H1 (cell line): ENCODE results near the gene CD79A. TPM values are rescaled to one million over a fixed set of nuclear protein-coding genes. Genes with fewer than 3 reads are reported as not detected.
A peak's percentile ranks its signal among the peaks of the same experiment; 100 is the strongest.

Experiments
- CTCF ChIA-PET: fragments of 300-600 bp; sonication (Branson Sonifier 250); formaldehyde crosslinking; loops from one replicate; lab custom pipeline; 2021; ENCODE audit not compliant: partially characterized antibody; lab: Charles Lee
- POLR2A ChIA-PET: fragments of 300-600 bp; sonication (Branson Sonifier 250); formaldehyde crosslinking; loops from one replicate; lab custom pipeline; 2021; ENCODE audit warnings: inconsistent platforms; ENCODE audit not compliant: partially characterized antibody; lab: Charles Lee
- DNase-seq, 2 experiments: peaks; one replicate each; pipeline versions ENCODE4 v3.0.0 to v3.0.0-alpha.2; 2010 to 2022; ENCODE audit warnings: low spot score in 2 of 2, low read depth in 1 of 2, mixed read lengths in 1 of 2
- FAIRE-seq: peaks from 2 replicates; lab custom pipeline; 2011; peaks lifted over from hg19 to GRCh38; lab: Jason Lieb, UNC
- H2AFZ ChIP-seq: 2 replicates; pipeline ENCODE4 v1.8.1; 2012; ENCODE audit warnings: low read length, inconsistent platforms
- H2AK5ac ChIP-seq: 2 replicates; pipeline ENCODE4 v1.6.1; 2013; ENCODE audit warnings: low read depth, low read length
- H2BK120ac ChIP-seq: replicated peaks from 2 replicates; pipeline ENCODE3; 2013; ENCODE audit warnings: low read depth, low read length, inconsistent platforms
- H2BK12ac ChIP-seq: 2 replicates; pipeline ENCODE4 v1.6.1; 2013; ENCODE audit warnings: low read depth, low read length
- H2BK15ac ChIP-seq: 2 replicates; pipeline ENCODE4 v1.6.1; 2013; ENCODE audit warnings: low read length
- H2BK20ac ChIP-seq: 2 replicates; pipeline ENCODE4 v1.6.1; 2013; ENCODE audit warnings: low read length
- H2BK5ac ChIP-seq: 2 replicates; pipeline ENCODE4 v1.6.1; 2013; ENCODE audit warnings: low read depth, low read length
- H3K14ac ChIP-seq: 2 replicates; pipeline ENCODE4 v1.6.1; 2013; ENCODE audit warnings: inconsistent platforms; ENCODE audit not compliant: insufficient read length
- H3K18ac ChIP-seq: 2 replicates; pipeline ENCODE4 v1.6.1; 2013; ENCODE audit warnings: low read length; ENCODE audit errors: extremely low read depth
- H3K23ac ChIP-seq: 2 replicates; pipeline ENCODE4 v1.6.1; 2013; ENCODE audit warnings: inconsistent platforms; ENCODE audit not compliant: insufficient read length
- H3K23me2 ChIP-seq: 2 replicates; pipeline ENCODE4 v1.6.1; 2013; ENCODE audit warnings: low read depth, low read length
- H3K27ac ChIP-seq: 2 replicates; pipeline ENCODE4 v1.6.1; 2011; ENCODE audit warnings: low read depth, low read length, inconsistent platforms
- H3K27me3 ChIP-seq, 4 experiments: replicated peaks in 1 of 4; 1 replicate in 1 of 4; 2 replicates in 3 of 4; pipeline versions ENCODE4 v1.6.1 to v1.8.1; 2011 to 2013; ENCODE audit warnings: low read length in 3 of 4, mild to moderate bottlenecking in 3 of 4, inconsistent platforms in 2 of 4, mixed read lengths in 2 of 4, moderate library complexity in 1 of 4; ENCODE audit not compliant: control insufficient read depth in 3 of 4, insufficient read depth in 3 of 4; ENCODE audit errors: extremely low read depth in 1 of 4
- H3K36me3 ChIP-seq, 4 experiments: 2 replicates each; pipeline versions ENCODE4 v1.6.1 to v1.8.1; 2011 to 2013; ENCODE audit warnings: mild to moderate bottlenecking in 4 of 4, low read length in 3 of 4, moderate library complexity in 2 of 4, control low read depth in 1 of 4, inconsistent platforms in 1 of 4; ENCODE audit not compliant: insufficient read depth in 4 of 4, control insufficient read depth in 2 of 4
- H3K4ac ChIP-seq: replicated peaks from 2 replicates; pipeline ENCODE3; 2013; ENCODE audit warnings: low read length, low read depth, mixed read lengths, inconsistent platforms; ENCODE audit not compliant: insufficient read length
- H3K4me1 ChIP-seq, 4 experiments: replicated peaks in 1 of 4; 1 replicate in 1 of 4; 2 replicates in 3 of 4; pipeline versions ENCODE4 v1.6.1 to v1.8.1; 2011 to 2013; ENCODE audit warnings: low read length in 3 of 4, inconsistent platforms in 2 of 4, mixed read lengths in 1 of 4; ENCODE audit not compliant: insufficient read depth in 4 of 4, control insufficient read depth in 3 of 4
- H3K4me2 ChIP-seq, 2 experiments: 2 replicates each; pipeline versions ENCODE4 v1.6.1 to v1.8.1; 2011 to 2013; ENCODE audit warnings: low read depth in 2 of 2, low read length in 2 of 2, control low read depth in 1 of 2, inconsistent platforms in 1 of 2, mild to moderate bottlenecking in 1 of 2; ENCODE audit not compliant: insufficient read depth in 1 of 2
- H3K4me3 ChIP-seq, 4 experiments: fragments of 200-600, 300-600 bp in 1 of 4; sonication (generic), shearing (Covaris generic), sonication (Bioruptor Twin) in 1 of 4; 2 replicates each; pipeline versions ENCODE4 v1.5.1 to v1.8.1; 2011 to 2016; ENCODE audit warnings: low read length in 4 of 4, low read depth in 3 of 4, control low read depth in 2 of 4, inconsistent platforms in 2 of 4, mild to moderate bottlenecking in 2 of 4, mixed read lengths in 1 of 4, moderate library complexity in 1 of 4; ENCODE audit not compliant: insufficient read depth in 2 of 4; ENCODE audit errors: extremely low read depth in 1 of 4
- H3K56ac ChIP-seq: replicated peaks from 2 replicates; pipeline ENCODE3; 2013; ENCODE audit warnings: low read depth, mild to moderate bottlenecking, mixed read lengths, low read length, inconsistent platforms; ENCODE audit not compliant: insufficient read length
- H3K79me1 ChIP-seq: 2 replicates; pipeline ENCODE4 v1.6.1; 2013; ENCODE audit warnings: low read depth, low read length, control low read depth
- H3K79me2 ChIP-seq, 2 experiments: 2 replicates each; pipeline versions ENCODE4 v1.6.1 to v1.8.1; 2012 to 2013; ENCODE audit warnings: low read length in 2 of 2, mild to moderate bottlenecking in 2 of 2, inconsistent platforms in 1 of 2; ENCODE audit not compliant: insufficient read depth in 2 of 2, control insufficient read depth in 1 of 2
- H3K9ac ChIP-seq, 4 experiments: replicated peaks in 1 of 4; 1 replicate in 1 of 4; 2 replicates in 3 of 4; pipeline versions ENCODE4 v1.6.1 to v1.8.1; 2011 to 2013; ENCODE audit warnings: low read depth in 3 of 4, low read length in 3 of 4, control low read depth in 2 of 4, mild to moderate bottlenecking in 2 of 4, moderate library complexity in 2 of 4, inconsistent platforms in 1 of 4; ENCODE audit errors: extremely low read depth in 1 of 4
- H3K9me3 ChIP-seq, 2 experiments: 2 replicates each; pipeline versions ENCODE4 v1.6.1 to v1.8.1; 2012 to 2013; ENCODE audit warnings: mild to moderate bottlenecking in 2 of 2, moderate library complexity in 2 of 2, control low read depth in 1 of 2, inconsistent platforms in 1 of 2, low read depth in 1 of 2, low read length in 1 of 2, mixed read lengths in 1 of 2; ENCODE audit not compliant: insufficient read depth in 2 of 2
- H4K20me1 ChIP-seq, 2 experiments: replicated peaks in 1 of 2; 2 replicates each; pipeline versions ENCODE3 to v1.8.1; 2011 to 2013; ENCODE audit warnings: inconsistent platforms in 2 of 2, low read length in 2 of 2, mild to moderate bottlenecking in 1 of 2; ENCODE audit not compliant: insufficient read depth in 2 of 2, control insufficient read depth in 1 of 2
- H4K5ac ChIP-seq: 2 replicates; pipeline ENCODE4 v1.6.1; 2013; ENCODE audit warnings: low read length, low read depth, mixed read lengths, inconsistent platforms; ENCODE audit not compliant: insufficient read length
- H4K8ac ChIP-seq: 2 replicates; pipeline ENCODE4 v1.8.0; 2013; ENCODE audit warnings: mild to moderate bottlenecking, moderate library complexity, low read length, inconsistent platforms; ENCODE audit not compliant: insufficient read depth; ENCODE audit errors: extremely low read depth
- H4K91ac ChIP-seq: replicated peaks from 2 replicates; pipeline ENCODE3; 2013; ENCODE audit warnings: low read length, mixed read lengths, inconsistent platforms; ENCODE audit not compliant: insufficient read length
- ASH2L ChIP-seq: fragments of 200-600, 300-600 bp; sonication (generic); IDR thresholded peaks from one replicate; pipeline ENCODE4 v1.7.1; 2017; ENCODE audit warnings: low read length
- HDAC2 ChIP-seq, 2 experiments: fragments of 300-600 bp in 1 of 2; sonication (generic) in 1 of 2; IDR thresholded peaks; 2 replicates each; pipeline ENCODE4 v1.6.1; 2011 to 2012; ENCODE audit warnings: low read depth in 2 of 2, low read length in 2 of 2, mild to moderate bottlenecking in 2 of 2, moderate library complexity in 2 of 2, borderline replicate concordance in 1 of 2, inconsistent platforms in 1 of 2
- HDAC6 ChIP-seq: IDR thresholded peaks from one replicate; pipeline ENCODE4 v1.7.1; 2012; ENCODE audit warnings: low read depth, mild to moderate bottlenecking, inconsistent platforms, low read length, moderate library complexity
- POU5F1 ChIP-seq: IDR thresholded peaks from 2 replicates; pipeline ENCODE4 v1.6.1; 2011; ENCODE audit warnings: low read depth, mild to moderate bottlenecking, low read length, moderate library complexity
- RAD21 ChIP-seq, 2 experiments: IDR thresholded peaks in 1 of 2; conservative IDR thresholded peaks in 1 of 2; 2 replicates each; pipeline ENCODE4 v1.6.1; 2011; ENCODE audit warnings: low read depth in 2 of 2, low read length in 2 of 2, improper control_type of control experiment in 1 of 2, inconsistent platforms in 1 of 2, mild to moderate bottlenecking in 1 of 2, moderate library complexity in 1 of 2
- RBBP5 ChIP-seq: IDR thresholded peaks from 2 replicates; pipeline ENCODE4 v1.7.1; 2012; ENCODE audit warnings: low read depth, mild to moderate bottlenecking, inconsistent platforms, low read length, moderate library complexity, borderline replicate concordance
- RNF2 ChIP-seq: fragments of 200-900, 300-1000 bp; sonication (generic); IDR thresholded peaks from 2 replicates; pipeline ENCODE4 v1.7.1; 2016; ENCODE audit warnings: borderline replicate concordance, low read depth, mild to moderate bottlenecking, antibody characterized with exemption, low read length; ENCODE audit not compliant: poor library complexity, severe bottlenecking; ENCODE audit errors: missing control alignments
- SAP30 ChIP-seq: fragments of 300-600 bp; sonication (generic); IDR thresholded peaks from 2 replicates; pipeline ENCODE4 v1.7.1; 2012; ENCODE audit warnings: low read length, moderate library complexity, mild to moderate bottlenecking, inconsistent platforms; ENCODE audit not compliant: insufficient read depth, insufficient replicate concordance
- SIRT6 ChIP-seq: IDR thresholded peaks from one replicate; pipeline ENCODE4 v1.7.1; 2012; ENCODE audit warnings: low read length, inconsistent platforms
- SP2 ChIP-seq: IDR thresholded peaks from 2 replicates; pipeline ENCODE4 v1.6.1; 2012; ENCODE audit warnings: mild to moderate bottlenecking, low read length, inconsistent platforms
- TCF12 ChIP-seq: IDR thresholded peaks from 2 replicates; pipeline ENCODE4 v1.6.1; 2011; ENCODE audit warnings: low read depth, mild to moderate bottlenecking, low read length
- TEAD4 ChIP-seq: IDR thresholded peaks from 2 replicates; pipeline ENCODE4 v1.6.1; 2012; ENCODE audit warnings: low read depth, low read length, inconsistent platforms, mixed read lengths
- WGBS, 2 experiments: shearing (Covaris generic) in 1 of 2; methylation state at CpG; one replicate each; pipeline versions ENCODE4 v1.1.6 to v1.1.7; 2013 to 2015; ENCODE audit warnings: low lambda C conversion rate in 2 of 2, mixed read lengths in 2 of 2, inconsistent platforms in 1 of 2, low coverage in 1 of 2, missing lambda C conversion rate in 1 of 2; ENCODE audit not compliant: insufficient replicate concordance in 2 of 2, insufficient coverage in 1 of 2, insufficient read length in 1 of 2; ENCODE audit errors: extremely low coverage in 1 of 2, missing lambda C conversion rate in 1 of 2; 5-methylcytosine and 5-hydroxymethylcytosine counted together
- polyA plus RNA-seq, 7 experiments: library from polyadenylated mRNA; depleted of rRNA in 3 of 7; stranded (reverse) in 5 of 7; unstranded in 2 of 7; fragments of >200 nt in 5 of 7; fragments of 200-250 nt in 2 of 7; gene quantifications; 1 replicate in 5 of 7; 2 replicates in 1 of 7; 4 replicates in 1 of 7; pipeline versions ENCODE4 v1.2.1 to v1.2.3, GENCODE V29; 2011 to 2013; ENCODE audit warnings: missing spikeins in 2 of 7, mixed read lengths in 2 of 7
- total RNA-seq: library from RNA; stranded (reverse); fragmentation: NEBNext Ultra II Directional; extraction: Animal tissue kit (Norgen Biotek cat#: 25700); gene quantifications from 2 replicates; pipeline ENCODE4 v1.2.1, GENCODE V29; 2021

Gene CD79A
- total and polyA plus RNA-seq, 2 of the 8 experiments (the other 6 are each of a cell fraction or from before 2014, with no cell fraction given), result 0.54 to 0.77 TPM

DNA sequence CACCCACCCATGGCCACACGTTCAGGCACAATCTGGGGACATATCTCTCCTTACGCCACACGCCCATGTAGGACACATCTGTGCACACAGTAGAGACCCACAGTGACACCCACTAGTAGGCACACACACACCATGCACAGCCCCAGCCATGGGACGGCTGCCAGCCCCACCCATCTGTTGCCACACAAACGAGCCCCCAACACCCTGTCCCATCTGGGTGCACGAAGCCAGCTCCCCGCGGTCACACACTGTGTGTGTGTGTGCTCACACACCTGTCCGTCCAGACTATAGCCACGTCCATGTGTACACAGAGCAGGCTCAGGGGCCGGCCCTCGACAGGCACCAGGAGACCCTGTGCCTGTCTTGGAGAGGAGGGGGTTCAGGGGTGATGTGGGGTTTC is 40.6 kb downstream of the CD79A start:
- DNase-seq, result no peak
- Histone ChIP-seq H3K9ac (no peak overlapping the region), H3K23ac (no peak overlapping the region), H4K91ac (no peak overlapping the region), H4K5ac (no peak overlapping the region), H4K8ac (no peak overlapping the region), H3K79me2 (no peaks in the 10 kb centered on the region), H2AFZ (no peak overlapping the region), H4K20me1 (peaks cover 4 to 46% of the 10 kb centered on the region in 2 experiments), H3K4ac (no peak overlapping the region), H2BK120ac (no peak overlapping the region), H3K18ac (no peak overlapping the region), H3K27me3 (peaks cover 59 to 100% (median 97%) of the 10 kb centered on the region in 4 experiments), H2BK15ac (no peak overlapping the region; the same call in 1 of the 2 replicates), H3K14ac (no peak overlapping the region), H3K36me3 (no peaks in the 10 kb centered on the region), H3K4me1 (peaks cover 0 to 24% (median 12%) of the 10 kb centered on the region in 4 experiments; a peak in 6 of 7 replicates), H2BK5ac (no peak overlapping the region), H2BK12ac (0 out of 2 replicates have a peak overlapping the region, but pooled peaks have one; percentile 75), H3K4me3 (no peak overlapping the region), H3K56ac (no peak overlapping the region), H3K23me2 (peaks cover 20% of the 10 kb centered on the region), H3K4me2 (no peak overlapping the region; a peak in 1 of 4 replicates), H3K9me3 (no peaks in the 10 kb centered on the region), H2AK5ac (peak overlapping the region; percentile 89; the same call in 1 of the 2 replicates), H2BK20ac (peak overlapping the region; percentile 72; the same call in 1 of the 2 replicates), H3K79me1 (no peaks in the 10 kb centered on the region; the same call in 1 of the 2 replicates), H3K27ac (no peak overlapping the region)
- FAIRE-seq, result no peak
- ChIA-PET CTCF (interaction anchor here (1.1 to 1.6 kb wide), 2 partner anchors 14 to 53 kb away, joined by 3 to 5 read pairs; no protein-coding TSS in a partner anchor), POLR2A (interaction anchor here (0.6 kb wide), 1 partner anchor 11 kb away, joined by 3 read pairs; the partner anchor contains the start of gene ERFL)
- 74% methylated on average over 10 of the region's 12 CpGs; no CpG with 5 or more reads in 1 of the 2 experiments for WGBS, 2 experiments
- no peak for TF ChIP-seq POU5F1
- TF ChIP-seq TCF12, result no peak
- TF ChIP-seq ASH2L, result no peak
- TF ChIP-seq RAD21 (IDR thresholded peaks at IDR 0.05 in 1 of 2, conservative IDR thresholded peaks at IDR 0.05 in 1 of 2; ENCODE audit: low read depth in 2 of 2, low read length in 2 of 2), result no peak
- no peak for TF ChIP-seq RBBP5
- no peak for TF ChIP-seq HDAC6
- TF ChIP-seq HDAC2 (IDR thresholded peaks at IDR 0.05; ENCODE audit: borderline replicate concordance in 1 of 2, low read depth in 2 of 2, low read length in 2 of 2), result no peak
- no peak for TF ChIP-seq RNF2
- TF ChIP-seq SIRT6, result no peak
- TF ChIP-seq SAP30, result no peak
- TF ChIP-seq SP2, result no peak
- TF ChIP-seq TEAD4, result no peak
